HepG2 (cell line): Measurements from ENCODE around the gene CNOT10. TPM values are rescaled to one million over a fixed set of nuclear protein-coding genes. Genes with fewer than 3 reads are reported as not detected.

Source experiments
- CREM ChIP-seq, 2 experiments: sonication (generic) in 1 of 2; formaldehyde crosslinking in 1 of 2; IDR thresholded peaks; 2 replicates each; pipeline versions ENCODE4 v1.4.0 to v1.6.1; 2016 to 2020; ENCODE audit warnings: antibody characterized with exemption in 1 of 2, mild to moderate bottlenecking in 1 of 2, missing genetic modification reagents in 1 of 2
- DNMT3B ChIP-seq: conservative IDR thresholded peaks from 2 replicates; pipeline ENCODE4 v1.6.1; 2016; ENCODE audit warnings: missing biosample characterization, control low read depth
- HES4 ChIP-seq: sonication (generic); formaldehyde crosslinking; IDR thresholded peaks from 2 replicates; pipeline ENCODE4 v1.9.0; 2021; ENCODE audit warnings: mild to moderate bottlenecking, missing genetic modification reagents, borderline replicate concordance
- HOXD1 ChIP-seq: sonication (generic); formaldehyde crosslinking; IDR thresholded peaks from 2 replicates; pipeline ENCODE4 v1.5.0; 2020; ENCODE audit warnings: missing genetic modification reagents
- KDM6A ChIP-seq: IDR thresholded peaks from 2 replicates; pipeline ENCODE4 v1.6.1; 2016; ENCODE audit warnings: low read depth
- MED13 ChIP-seq: sonication (generic); formaldehyde crosslinking; IDR thresholded peaks from 2 replicates; pipeline ENCODE4 v1.5.0; 2020; ENCODE audit warnings: missing genetic modification reagents
- NCOA2 ChIP-seq: sonication (generic); formaldehyde crosslinking; IDR thresholded peaks from 2 replicates; pipeline ENCODE4 v1.8.0; 2022; ENCODE audit warnings: inconsistent platforms
- POLR2AphosphoS2 ChIP-seq: IDR thresholded peaks from 2 replicates; pipeline ENCODE4 v1.6.1; 2011; ENCODE audit warnings: low read depth, low read length, improper control_type of control experiment
- POLR2AphosphoS5 ChIP-seq: IDR thresholded peaks from 2 replicates; pipeline ENCODE4 v1.6.1; 2012; ENCODE audit warnings: low read depth, low read length
- SOX6 ChIP-seq, 2 experiments: fragments of 450-650 bp in 1 of 2; sonication (generic) in 1 of 2; formaldehyde crosslinking in 1 of 2; IDR thresholded peaks; 2 replicates each; pipeline versions ENCODE4 v1.4.0 to v1.6.1; 2017 to 2020; ENCODE audit warnings: antibody characterized with exemption in 1 of 2, mild to moderate bottlenecking in 1 of 2, missing genetic modification reagents in 1 of 2
- TBX2 ChIP-seq: sonication (generic); formaldehyde crosslinking; IDR thresholded peaks from 2 replicates; pipeline ENCODE4 v1.5.0; 2020; ENCODE audit warnings: missing genetic modification reagents, mild to moderate bottlenecking, borderline replicate concordance
- TEAD2 ChIP-seq: sonication (generic); formaldehyde crosslinking; IDR thresholded peaks from 2 replicates; pipeline ENCODE4 v1.9.0; 2021; ENCODE audit warnings: missing genetic modification reagents
- TFAP4 ChIP-seq: sonication (generic); IDR thresholded peaks from 2 replicates; pipeline ENCODE4 v1.6.1; 2016; ENCODE audit warnings: low read depth, borderline replicate concordance
- ZBTB8A ChIP-seq: sonication (generic); formaldehyde crosslinking; IDR thresholded peaks from 2 replicates; pipeline ENCODE4 v1.4.0; 2020; ENCODE audit warnings: mild to moderate bottlenecking, low read depth, missing genetic modification reagents, borderline replicate concordance
- ZNF101 ChIP-seq: sonication (generic); formaldehyde crosslinking; IDR thresholded peaks from 2 replicates; pipeline ENCODE4 v1.4.0; 2020; ENCODE audit warnings: mild to moderate bottlenecking, low read depth, missing genetic modification reagents, borderline replicate concordance
- ZNF225 ChIP-seq: sonication (generic); formaldehyde crosslinking; IDR thresholded peaks from 2 replicates; pipeline ENCODE4 v1.4.0; 2020; ENCODE audit warnings: mild to moderate bottlenecking, missing genetic modification reagents
- ZNF230 ChIP-seq: sonication (generic); formaldehyde crosslinking; IDR thresholded peaks from 2 replicates; pipeline ENCODE4 v1.4.0; 2020; ENCODE audit warnings: mild to moderate bottlenecking, missing genetic modification reagents
- ZNF274 ChIP-seq: sonication (generic); formaldehyde crosslinking; IDR thresholded peaks from 2 replicates; pipeline ENCODE4 v1.5.1; 2020; ENCODE audit warnings: mild to moderate bottlenecking, missing genetic modification reagents
- ZNF30 ChIP-seq: sonication (generic); formaldehyde crosslinking; IDR thresholded peaks from 2 replicates; pipeline ENCODE4 v1.5.0; 2020; ENCODE audit warnings: mild to moderate bottlenecking, missing genetic modification reagents
- ZNF33B ChIP-seq: sonication (generic); formaldehyde crosslinking; IDR thresholded peaks from 2 replicates; pipeline ENCODE4 v1.5.1; 2020; ENCODE audit warnings: mild to moderate bottlenecking, missing genetic modification reagents
- ZNF343 ChIP-seq: sonication (generic); formaldehyde crosslinking; IDR thresholded peaks from 2 replicates; pipeline ENCODE4 v1.4.0; 2020; ENCODE audit warnings: mild to moderate bottlenecking, missing genetic modification reagents
- ZNF441 ChIP-seq: sonication (generic); formaldehyde crosslinking; IDR thresholded peaks from 2 replicates; pipeline ENCODE4 v1.7.0; 2021; ENCODE audit warnings: missing genetic modification reagents, borderline replicate concordance
- ZNF451 ChIP-seq: sonication (generic); formaldehyde crosslinking; IDR thresholded peaks from 2 replicates; pipeline ENCODE4 v1.5.0; 2020; ENCODE audit warnings: mild to moderate bottlenecking, missing genetic modification reagents
- ZSCAN25 ChIP-seq: sonication (generic); formaldehyde crosslinking; IDR thresholded peaks from 2 replicates; pipeline ENCODE4 v1.8.0; 2022; ENCODE audit warnings: mild to moderate bottlenecking, missing genetic modification reagents
- ZSCAN9 ChIP-seq: IDR thresholded peaks from 2 replicates; pipeline ENCODE4 v1.6.1; 2016; ENCODE audit warnings: borderline replicate concordance
- ZZZ3 ChIP-seq: sonication (generic); formaldehyde crosslinking; IDR thresholded peaks from 2 replicates; pipeline ENCODE4 v1.4.0; 2020; ENCODE audit warnings: missing genetic modification reagents, mild to moderate bottlenecking, borderline replicate concordance
- polyA plus RNA-seq, 8 experiments: library from polyadenylated mRNA; depleted of rRNA in 3 of 8; stranded (reverse) in 7 of 8; unstranded in 1 of 8; fragments of >200 nt; fragmentation: Illumina TruSeq in 4 of 8; extraction: Trizol in 4 of 8; gene quantifications; 2 replicates each; pipeline versions ENCODE4 v1.2.1 to v1.2.3, GENCODE V29; 2011 to 2016; ENCODE audit warnings: low read depth in 4 of 8, missing spikeins in 1 of 8, mixed read lengths in 1 of 8; ENCODE audit not compliant: insufficient read depth in 1 of 8
- total RNA-seq, 5 experiments: library from RNA; depleted of rRNA; stranded (reverse); fragments of >200 nt; fragmentation: Illumina TruSeq; extraction: Trizol; gene quantifications; 2 replicates each; pipeline ENCODE4 v1.2.3, GENCODE V29; 2016; ENCODE audit warnings: low read depth in 1 of 5
- TF ChIP-seq, protein P1 (sequence below): sonication (generic); formaldehyde crosslinking; IDR thresholded peaks from 2 replicates; pipeline ENCODE4 v1.4.0; 2020; ENCODE audit warnings: missing genetic modification reagents

CNOT10 gene
- total and polyA plus RNA-seq, 2 of the 13 experiments (the other 11 are each of a cell fraction or from before 2014, with no cell fraction given) = 21.2 to 34.1 TPM

DNA sequence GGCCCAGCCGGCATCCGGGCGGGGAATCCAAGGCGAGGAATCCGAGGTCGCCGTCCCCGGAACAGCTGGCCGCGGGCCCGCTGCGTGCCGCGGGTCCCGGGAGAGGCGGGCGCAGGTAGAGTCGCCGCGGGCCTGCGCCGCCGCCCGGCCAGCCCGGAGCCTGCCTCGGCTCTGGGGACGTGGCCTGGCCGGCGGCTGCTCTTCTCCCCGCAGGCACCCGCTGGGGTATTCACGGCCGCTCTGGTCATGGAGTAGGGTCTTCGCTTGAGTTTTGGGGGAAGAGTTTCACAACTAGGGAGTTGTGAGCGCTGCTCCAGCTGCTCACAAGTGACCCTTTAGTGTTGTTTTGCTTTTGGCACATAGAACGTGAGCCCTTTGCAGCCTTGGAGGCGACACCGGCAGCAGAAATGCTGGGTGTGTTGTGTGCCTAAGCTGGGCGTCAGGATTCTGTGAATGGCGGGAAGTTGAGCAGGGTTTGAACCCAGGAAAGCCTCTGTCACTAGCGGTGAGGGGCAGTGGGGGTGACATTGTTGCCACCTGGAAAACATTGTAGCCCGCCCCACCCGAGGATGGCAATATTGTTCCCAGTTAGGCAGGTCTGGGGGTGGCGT is 136.8 kb downstream of the CNOT10 start (continued):
- no peak for TF ChIP-seq ZNF101
- TF ChIP-seq ZZZ3 (CRISPR knock-in tag) = no peak
- TF ChIP-seq ZNF33B (CRISPR knock-in tag) = no peak
- no peak for TF ChIP-seq ZBTB8A (CRISPR knock-in tag)
- TF ChIP-seq ZNF451 (CRISPR knock-in tag) = no peak
- TF ChIP-seq KDM6A (CRISPR knock-in tag) = no peak
- no peak for TF ChIP-seq ZNF30 (CRISPR knock-in tag)
- no peak for TF ChIP-seq HES4
- TF ChIP-seq ZNF230 (CRISPR knock-in tag) = no peak
- TF ChIP-seq TEAD2 (CRISPR knock-in tag) = no peak
- TF ChIP-seq TFAP4 = no peak
- no peak for TF ChIP-seq ZNF343 (CRISPR knock-in tag)
- TF ChIP-seq POLR2AphosphoS5 = no peak
- TF ChIP-seq SOX6 (IDR thresholded peaks at IDR 0.05) = no peak
- no peak for TF ChIP-seq SOX6 (CRISPR knock-in tag; IDR thresholded peaks at IDR 0.05)
- 0 out of 2 replicates have a peak, but pooled peaks have one; percentile 19 for TF ChIP-seq MED13 (CRISPR knock-in tag)
- TF ChIP-seq NCOA2 (CRISPR knock-in tag) = no peak
- TF ChIP-seq ZNF441 = no peak
- TF ChIP-seq HOXD1 (CRISPR knock-in tag) = no peak
- TF ChIP-seq ZNF225 (CRISPR knock-in tag) = no peak
- TF ChIP-seq ZNF274 (CRISPR knock-in tag) = no peak
- no peak for TF ChIP-seq POLR2AphosphoS2
- TF ChIP-seq ZSCAN25 (CRISPR knock-in tag) = no peak
- TF ChIP-seq ZSCAN9 (CRISPR knock-in tag) = no peak
- TF ChIP-seq TBX2 (CRISPR knock-in tag) = no peak
- no peak for TF ChIP-seq CREM (IDR thresholded peaks at IDR 0.05)
- TF ChIP-seq CREM (CRISPR knock-in tag; IDR thresholded peaks at IDR 0.05) = no peak
- no peak for TF ChIP-seq DNMT3B
- TF ChIP-seq, protein P1, sequence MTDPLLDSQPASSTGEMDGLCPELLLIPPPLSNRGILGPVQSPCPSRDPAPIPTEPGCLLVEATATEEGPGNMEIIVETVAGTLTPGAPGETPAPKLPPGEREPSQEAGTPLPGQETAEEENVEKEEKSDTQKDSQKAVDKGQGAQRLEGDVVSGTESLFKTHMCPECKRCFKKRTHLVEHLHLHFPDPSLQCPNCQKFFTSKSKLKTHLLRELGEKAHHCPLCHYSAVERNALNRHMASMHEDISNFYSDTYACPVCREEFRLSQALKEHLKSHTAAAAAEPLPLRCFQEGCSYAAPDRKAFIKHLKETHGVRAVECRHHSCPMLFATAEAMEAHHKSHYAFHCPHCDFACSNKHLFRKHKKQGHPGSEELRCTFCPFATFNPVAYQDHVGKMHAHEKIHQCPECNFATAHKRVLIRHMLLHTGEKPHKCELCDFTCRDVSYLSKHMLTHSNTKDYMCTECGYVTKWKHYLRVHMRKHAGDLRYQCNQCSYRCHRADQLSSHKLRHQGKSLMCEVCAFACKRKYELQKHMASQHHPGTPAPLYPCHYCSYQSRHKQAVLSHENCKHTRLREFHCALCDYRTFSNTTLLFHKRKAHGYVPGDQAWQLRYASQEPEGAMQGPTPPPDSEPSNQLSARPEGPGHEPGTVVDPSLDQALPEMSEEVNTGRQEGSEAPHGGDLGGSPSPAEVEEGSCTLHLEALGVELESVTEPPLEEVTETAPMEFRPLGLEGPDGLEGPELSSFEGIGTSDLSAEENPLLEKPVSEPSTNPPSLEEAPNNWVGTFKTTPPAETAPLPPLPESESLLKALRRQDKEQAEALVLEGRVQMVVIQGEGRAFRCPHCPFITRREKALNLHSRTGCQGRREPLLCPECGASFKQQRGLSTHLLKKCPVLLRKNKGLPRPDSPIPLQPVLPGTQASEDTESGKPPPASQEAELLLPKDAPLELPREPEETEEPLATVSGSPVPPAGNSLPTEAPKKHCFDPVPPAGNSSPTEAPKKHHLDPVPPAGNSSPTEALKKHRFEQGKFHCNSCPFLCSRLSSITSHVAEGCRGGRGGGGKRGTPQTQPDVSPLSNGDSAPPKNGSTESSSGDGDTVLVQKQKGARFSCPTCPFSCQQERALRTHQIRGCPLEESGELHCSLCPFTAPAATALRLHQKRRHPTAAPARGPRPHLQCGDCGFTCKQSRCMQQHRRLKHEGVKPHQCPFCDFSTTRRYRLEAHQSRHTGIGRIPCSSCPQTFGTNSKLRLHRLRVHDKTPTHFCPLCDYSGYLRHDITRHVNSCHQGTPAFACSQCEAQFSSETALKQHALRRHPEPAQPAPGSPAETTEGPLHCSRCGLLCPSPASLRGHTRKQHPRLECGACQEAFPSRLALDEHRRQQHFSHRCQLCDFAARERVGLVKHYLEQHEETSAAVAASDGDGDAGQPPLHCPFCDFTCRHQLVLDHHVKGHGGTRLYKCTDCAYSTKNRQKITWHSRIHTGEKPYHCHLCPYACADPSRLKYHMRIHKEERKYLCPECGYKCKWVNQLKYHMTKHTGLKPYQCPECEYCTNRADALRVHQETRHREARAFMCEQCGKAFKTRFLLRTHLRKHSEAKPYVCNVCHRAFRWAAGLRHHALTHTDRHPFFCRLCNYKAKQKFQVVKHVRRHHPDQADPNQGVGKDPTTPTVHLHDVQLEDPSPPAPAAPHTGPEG (CRISPR knock-in tag) = peak; percentile 30; the same call in 1 of the 2 replicates
